DMS114 treated with DMSO at 0.1 percent for 48 hours (cell line): ENCODE results near the gene ANGPTL5.
"Not testable (repeated sequence)": the region's sequence is repeated elsewhere in the genome, so short reads cannot be mapped to it uniquely, and the experiment has no call there.

Source experiments
- DNase-seq: peaks from one replicate; lab custom pipeline; 2025; ENCODE audit not compliant: unreplicated experiment; lab: John Stamatoyannopoulos, UW

The ANGPTL5 gene

GRCh38 chr11:101916422-101916821 lies at the start of gene ANGPTL5:
ANGPTL5 (minus strand) TSS chr11:101916522; CDS start chr11:101907909, 8,613 bp downstream.
- no peak for DNase-seq

- not testable (repeated sequence) for DNase-seq
These were observed 47.9 kb upstream of the ANGPTL5 start for GRCh38 chr11:101964200-101964599.

GRCh38 chr11:101960231-101960630 lies 43.9 kb upstream of the ANGPTL5 start:
- no peak for DNase-seq

GRCh38 chr11:101955701-101956100 lies 39.4 kb upstream of the ANGPTL5 start:
- DNase-seq: no peak

- no peak for DNase-seq
These were observed 39.0 kb upstream of the ANGPTL5 start for GRCh38 chr11:101955278-101955677.

- no peak for DNase-seq
These were observed 33.4 kb upstream of the ANGPTL5 start for GRCh38 chr11:101949680-101950220.

- DNase-seq: no peak
These were observed 29.1 kb upstream of the ANGPTL5 start for GRCh38 chr11:101945448-101945847.

- DNase-seq: no peak
These were observed 28.6 kb upstream of the ANGPTL5 start for GRCh38 chr11:101944923-101945322.

GRCh38 chr11:101940901-101941520 lies 24.7 kb upstream of the ANGPTL5 start:
- no peak for DNase-seq

GRCh38 chr11:101931692-101932091 lies 15.4 kb upstream of the ANGPTL5 start:
- no peak for DNase-seq

- no peak for DNase-seq
These were observed 13.1 kb upstream of the ANGPTL5 start for GRCh38 chr11:101929294-101929915.

GRCh38 chr11:101923554-101923953 lies 7.2 kb upstream of the ANGPTL5 start:
- no peak for DNase-seq

GRCh38 chr11:101920992-101921391 lies 4.7 kb upstream of the ANGPTL5 start:
- DNase-seq: no peak

GRCh38 chr11:101917226-101917625 lies 904 bp upstream of the ANGPTL5 start:
- no peak for DNase-seq

- no peak for DNase-seq
These were observed 481 bp downstream of the ANGPTL5 start for GRCh38 chr11:101915791-101916291.

- DNase-seq: peak; percentile 72
These were observed 1.4 kb downstream of the ANGPTL5 start, which contains the start of gene CEP126 for GRCh38 chr11:101914738-101915426. CEP126 (plus strand) TSS chr11:101915010; CDS start chr11:101915285, 275 bp downstream.

- DNase-seq: no peak
These were observed 2.0 kb downstream of the ANGPTL5 start for GRCh38 chr11:101914341-101914737.

- DNase-seq: no peak
These were observed 2.7 kb downstream of the ANGPTL5 start for GRCh38 chr11:101913656-101914055.

GRCh38 chr11:101912823-101913284 lies 3.5 kb downstream of the ANGPTL5 start:
- DNase-seq: no peak

- no peak for DNase-seq
These were observed 7.2 kb downstream of the ANGPTL5 start for GRCh38 chr11:101909087-101909486.

GRCh38 chr11:101907815-101908214 lies 8.5 kb downstream of the ANGPTL5 start:
- no peak for DNase-seq

GRCh38 chr11:101894505-101894904 lies 21.8 kb downstream of the ANGPTL5 start:
- no peak for DNase-seq
